K562 (cell line): Measurements from ENCODE around the gene TECPR2. TPM values are rescaled to one million over a fixed set of nuclear protein-coding genes. Genes with fewer than 3 reads are reported as not detected.
A peak's percentile ranks its signal among the peaks of the same experiment; 100 is the strongest.

Experiments
- ATAC-seq: fragments of 200-7000 bp; cut with Tn5 transposase; 3 replicates; pipeline ENCODE4 v1.9.1; 2020; ENCODE audit warnings: moderate library complexity
- BruUV-seq: library from RNA; stranded (reverse); fragments of 400-500 nt; replicated peaks from 2 replicates; lab custom pipeline; 2021; lab: Mats Ljungman, UMichigan
- CTCF ChIA-PET: fragments of 300-600 bp; formaldehyde crosslinking; extraction: SDS; loops from one replicate; lab custom pipeline; 2021; ENCODE audit warnings: low intra/inter-chr PET ratio; lab: Yijun Ruan, JAX
- POLR2A ChIA-PET: fragments of 300-600, 350-650 bp; sonication (Branson Sonifier 250); formaldehyde crosslinking; extraction: SDS; loops from one replicate; lab custom pipeline; 2021; ENCODE audit warnings: antibody characterized with exemption, inconsistent platforms; lab: Yijun Ruan, JAX
- DNase-seq, 4 experiments: peaks; one replicate each; pipeline versions ENCODE4 v3.0.0 to v3.0.0-alpha.2; 2011 to 2018; ENCODE audit warnings: low spot score in 3 of 4, mixed read lengths in 3 of 4; ENCODE audit errors: extremely low read depth in 1 of 4
- FAIRE-seq: peaks from 2 replicates; lab custom pipeline; 2011; peaks lifted over from hg19 to GRCh38; lab: Jason Lieb, UNC
- H2AFZ ChIP-seq: 2 replicates; pipeline ENCODE4 v1.6.0; 2011; ENCODE audit warnings: low read depth, low read length, control low read depth, inconsistent platforms
- H3K27ac ChIP-seq: fragments of 200-600 bp; 3 replicates; pipeline ENCODE4 v1.8.0; 2011; ENCODE audit warnings: low read depth, mild to moderate bottlenecking, control low read depth, inconsistent platforms, low read length, moderate library complexity, mixed read lengths; ENCODE audit errors: extremely low read depth
- H3K27me3 ChIP-seq, 2 experiments: fragments of 300-600 bp in 1 of 2; 2 replicates in 1 of 2; 3 replicates in 1 of 2; pipeline versions ENCODE4 v1.6.0 to v1.8.0; 2011; ENCODE audit warnings: inconsistent platforms in 2 of 2, low read length in 2 of 2, mild to moderate bottlenecking in 1 of 2, mixed read lengths in 1 of 2, moderate library complexity in 1 of 2; ENCODE audit not compliant: control insufficient read depth in 2 of 2, insufficient read depth in 2 of 2
- H3K36me3 ChIP-seq: fragments of 300-600 bp; 3 replicates; pipeline ENCODE4 v1.8.0; 2011; ENCODE audit warnings: mild to moderate bottlenecking, low read length, inconsistent platforms; ENCODE audit not compliant: control insufficient read depth, insufficient read depth
- H3K4me1 ChIP-seq, 2 experiments: fragments of 200-600 bp in 1 of 2; replicated peaks in 1 of 2; 2 replicates in 1 of 2; 3 replicates in 1 of 2; pipeline versions ENCODE4 v1.5.1 to v1.8.0; 2011; ENCODE audit warnings: inconsistent platforms in 2 of 2, low read length in 2 of 2, mild to moderate bottlenecking in 1 of 2, mixed read lengths in 1 of 2, moderate library complexity in 1 of 2; ENCODE audit not compliant: control insufficient read depth in 2 of 2, insufficient read depth in 2 of 2
- H3K4me2 ChIP-seq: 2 replicates; pipeline ENCODE4 v1.6.1; 2011; ENCODE audit warnings: low read length, control low read depth, inconsistent platforms, mixed read lengths; ENCODE audit not compliant: insufficient read depth
- H3K4me3 ChIP-seq: fragments of 200-600 bp; sonication (generic), shearing (Covaris generic); 2 replicates; pipeline ENCODE4 v1.5.1; 2016; ENCODE audit warnings: control low read depth, inconsistent platforms
- H3K79me2 ChIP-seq: fragments of 200-600 bp; 3 replicates; pipeline ENCODE4 v1.8.0; 2011; ENCODE audit warnings: low read length, inconsistent platforms; ENCODE audit not compliant: control insufficient read depth, insufficient read depth
- H3K9ac ChIP-seq, 2 experiments: 2 replicates each; pipeline versions ENCODE4 v1.6.0 to v1.6.1; 2011; ENCODE audit warnings: low read depth in 2 of 2, low read length in 2 of 2, control low read depth in 1 of 2, inconsistent platforms in 1 of 2, mild to moderate bottlenecking in 1 of 2, mixed read lengths in 1 of 2; ENCODE audit not compliant: insufficient read depth in 1 of 2
- H3K9me1 ChIP-seq: one replicate; pipeline ENCODE4 v1.6.0; 2011; ENCODE audit warnings: inconsistent platforms, mild to moderate bottlenecking, low read length, moderate library complexity; ENCODE audit not compliant: control insufficient read depth, insufficient read depth
- H3K9me3 ChIP-seq: replicated peaks from 2 replicates; pipeline ENCODE4 v1.5.1; 2011; ENCODE audit warnings: low read depth, low read length, inconsistent platforms; ENCODE audit not compliant: control insufficient read depth, insufficient read depth
- H4K20me1 ChIP-seq: replicated peaks from 2 replicates; pipeline ENCODE4 v1.6.1; 2011; ENCODE audit warnings: low read length, inconsistent platforms, mixed read lengths; ENCODE audit not compliant: control insufficient read depth, insufficient read depth
- CBX8 ChIP-seq: fragments of 200-600 bp; sonication (generic); IDR thresholded peaks from 2 replicates; pipeline ENCODE4 v1.6.1; 2012; ENCODE audit warnings: borderline replicate concordance, mixed run types, low read depth, mild to moderate bottlenecking, moderate library complexity, mixed read lengths, low read length, control low read depth, inconsistent platforms; ENCODE audit not compliant: poor library complexity, severe bottlenecking; ENCODE audit errors: extremely low read depth
- NCOA4 ChIP-seq: fragments of 450-650 bp; IDR thresholded peaks from 2 replicates; pipeline ENCODE4 v1.6.1; 2018; ENCODE audit warnings: mild to moderate bottlenecking; ENCODE audit not compliant: partially characterized antibody
- OTX1 ChIP-seq: fragments of 450-650 bp; formaldehyde crosslinking; IDR thresholded peaks from 2 replicates; pipeline ENCODE4 v1.4.0; 2022; ENCODE audit warnings: mild to moderate bottlenecking
- PURB ChIP-seq: sonication (generic); formaldehyde crosslinking; IDR thresholded peaks from 2 replicates; pipeline ENCODE4 v1.9.0; 2021; ENCODE audit warnings: low read depth, mild to moderate bottlenecking, missing genetic modification reagents
- TRIM24 ChIP-seq, 2 experiments: fragments of 450-650 bp; IDR thresholded peaks; 2 replicates each; pipeline ENCODE4 v1.6.1; 2016
- ZNF124 ChIP-seq: sonication (generic); formaldehyde crosslinking; IDR thresholded peaks from 2 replicates; pipeline ENCODE4 v1.8.1; 2022; ENCODE audit warnings: missing genetic modification reagents
- ZNF24 ChIP-seq: fragments of 450-650 bp; IDR thresholded peaks from 2 replicates; pipeline ENCODE4 v1.6.1; 2016
- ZNF76 ChIP-seq: fragments of 250-450 bp; sonication (Bioruptor Pico); IDR thresholded peaks from 2 replicates; pipeline ENCODE4 v1.4.0; 2020; ENCODE audit warnings: mild to moderate bottlenecking, moderate library complexity, borderline replicate concordance
- WGBS: fragments of 100-300 bp; shearing (Covaris generic); methylation state at CpG from one replicate; pipeline ENCODE4 v1.1.6; 2016; ENCODE audit warnings: low coverage, mixed read lengths; ENCODE audit not compliant: insufficient coverage; ENCODE audit errors: missing lambda C conversion rate; 5-methylcytosine and 5-hydroxymethylcytosine counted together
- in situ Hi-C: fragments of 300-500 bp; cut with MboI; formaldehyde crosslinking; loops from 4 replicates; pipeline ENCODE4 v1.15.0; 2018; ENCODE audit warnings: inconsistent platforms, mixed read lengths
- intact Hi-C: fragments of 100-400 bp; cut with micrococcal nuclease; formaldehyde crosslinking; loops from 2 replicates; pipeline ENCODE4 v1.14.2; 2022
- polyA plus RNA-seq, 8 experiments: library from polyadenylated mRNA; depleted of rRNA in 4 of 8; stranded (reverse) in 5 of 8; unstranded in 3 of 8; fragments of >200 nt; fragmentation: Nextera tagmentation in 2 of 8; fragmentation: Illumina TruSeq in 1 of 8; extraction: Ambion mirVana in 2 of 8; extraction: Trizol in 1 of 8; gene quantifications; 2 replicates each; pipeline versions ENCODE4 v1.2.1 to v1.2.3, GENCODE V29; 2011 to 2014; ENCODE audit warnings: inconsistent platforms in 1 of 8, missing spikeins in 1 of 8
- total RNA-seq, 7 experiments: library from RNA; depleted of rRNA in 6 of 7; stranded (reverse); fragments of >200 nt in 6 of 7; fragmentation: Illumina TruSeq in 2 of 7; extraction: Trizol in 2 of 7; gene quantifications; 2 replicates each; pipeline versions ENCODE4 v1.2.1 to v1.2.3, GENCODE V29; 2011 to 2021; ENCODE audit warnings: low replicate concordance in 1 of 7
- TF ChIP-seq, protein P1 (sequence below): fragments of 450-650 bp; conservative IDR thresholded peaks from 2 replicates; pipeline ENCODE4 v1.6.1; 2016; ENCODE audit warnings: missing genetic modification characterization, low read depth, mild to moderate bottlenecking, control low read depth, missing compliant biosample characterization
- TF ChIP-seq, protein P2 (sequence below): sonication (generic); formaldehyde crosslinking; IDR thresholded peaks from 2 replicates; pipeline ENCODE4 v1.8.1; 2023; ENCODE audit warnings: mild to moderate bottlenecking, missing genetic modification reagents
- TF ChIP-seq, protein P3 (sequence below): fragments of 250-450 bp; sonication (Bioruptor Pico); IDR thresholded peaks from 2 replicates; pipeline ENCODE4 v1.4.0; 2020; ENCODE audit warnings: mild to moderate bottlenecking, moderate library complexity

Gene TECPR2
- total and polyA plus RNA-seq, 9 of the 15 experiments (the other 6 are each of a cell fraction or from before 2014, with no cell fraction given), result 0.04 to 3.0 (median 0.83) TPM

DNA sequence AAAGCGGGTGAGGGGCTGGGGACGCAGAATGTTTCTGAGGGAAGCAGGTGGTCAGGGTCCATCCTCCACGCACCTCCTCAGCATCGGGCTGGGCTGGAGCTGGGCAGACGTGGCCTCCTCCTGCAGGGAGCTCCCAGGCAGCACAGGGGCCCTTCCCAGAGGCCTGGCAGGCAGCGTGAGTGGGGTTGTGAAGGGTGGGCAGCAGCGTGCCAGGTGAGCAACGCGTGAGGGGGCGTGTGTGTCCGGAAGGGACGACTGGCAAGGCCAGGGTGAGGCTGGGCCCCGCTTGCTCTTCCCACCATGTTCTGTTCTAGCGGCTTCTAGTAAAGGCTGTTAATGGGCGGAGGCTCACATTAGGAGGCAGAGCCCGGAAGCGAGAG, 129.8 kb downstream of the TECPR2 start:
- H4K20me1 ChIP-seq, result no peaks in the 10 kb centered on the region
- no peaks in the 10 kb centered on the region for H3K27me3 ChIP-seq
- peaks cover 3 to 36% of the 10 kb centered on the region in 2 experiments; a peak in 3 of 5 replicates for H3K4me1 ChIP-seq
- FAIRE-seq, result no peak
- H3K4me2 ChIP-seq, result no peak overlapping the region
- no peak overlapping the region for H2AFZ ChIP-seq
- no peaks in the 10 kb centered on the region for H3K9me1 ChIP-seq
- POLR2A ChIA-PET, result interaction anchor here (0.7 to 1.0 kb wide), 2 partner anchors 12 to 103 kb away, joined by 3 read pairs; no protein-coding TSS in a partner anchor
- no peak overlapping the region for H3K27ac ChIP-seq
- H3K4me3 ChIP-seq, result no peak overlapping the region
- no peaks in the 10 kb centered on the region for H3K9me3 ChIP-seq
- no peak for DNase-seq
- TF ChIP-seq TRIM24 (IDR thresholded peaks at IDR 0.05) (no peak), ZNF76 (CRISPR knock-in tag) (no peak)
- TF ChIP-seq, protein P1, sequence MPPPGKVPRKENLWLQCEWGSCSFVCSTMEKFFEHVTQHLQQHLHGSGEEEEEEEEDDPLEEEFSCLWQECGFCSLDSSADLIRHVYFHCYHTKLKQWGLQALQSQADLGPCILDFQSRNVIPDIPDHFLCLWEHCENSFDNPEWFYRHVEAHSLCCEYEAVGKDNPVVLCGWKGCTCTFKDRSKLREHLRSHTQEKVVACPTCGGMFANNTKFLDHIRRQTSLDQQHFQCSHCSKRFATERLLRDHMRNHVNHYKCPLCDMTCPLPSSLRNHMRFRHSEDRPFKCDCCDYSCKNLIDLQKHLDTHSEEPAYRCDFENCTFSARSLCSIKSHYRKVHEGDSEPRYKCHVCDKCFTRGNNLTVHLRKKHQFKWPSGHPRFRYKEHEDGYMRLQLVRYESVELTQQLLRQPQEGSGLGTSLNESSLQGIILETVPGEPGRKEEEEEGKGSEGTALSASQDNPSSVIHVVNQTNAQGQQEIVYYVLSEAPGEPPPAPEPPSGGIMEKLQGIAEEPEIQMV (tag), result no peak
- 62% methylated on average over 12 of the region's 17 CpGs for WGBS
- H3K36me3 ChIP-seq, result no peaks in the 10 kb centered on the region
- intact Hi-C loops, result no loop called here
- BruUV-seq, result no TSS peak
- H3K9ac ChIP-seq, result no peak overlapping the region; a peak in 1 of 4 replicates
- H3K79me2 ChIP-seq, result no peaks in the 10 kb centered on the region
- CTCF ChIA-PET, result no interaction called here
- no peak for ATAC-seq
- in situ Hi-C loops, result no loop called here

DNA sequence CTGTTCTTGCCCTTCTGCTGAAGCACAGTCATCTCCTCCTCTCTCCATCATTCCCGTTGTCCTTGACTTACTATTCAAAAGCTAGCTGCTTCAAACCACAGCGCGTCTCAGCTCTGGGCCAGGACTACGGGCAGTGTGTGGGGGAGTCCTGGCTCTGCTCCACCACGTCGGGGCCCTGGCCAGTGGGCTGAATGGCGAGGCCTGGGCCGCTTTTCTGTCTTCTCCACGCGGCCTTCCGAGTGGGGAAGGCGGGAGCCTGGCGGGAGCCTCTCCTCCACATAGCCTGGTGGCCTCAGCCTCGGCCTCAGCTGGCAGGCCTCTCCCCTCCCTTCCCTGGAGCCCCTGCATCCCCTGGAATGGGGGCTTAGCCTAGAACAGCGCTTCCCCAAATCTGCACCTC, 130.4 kb downstream of the TECPR2 start:
- H3K4me1 ChIP-seq, result peaks cover 3 to 41% of the 10 kb centered on the region in 2 experiments; a peak in 3 of 5 replicates
- TF ChIP-seq, protein P2, sequence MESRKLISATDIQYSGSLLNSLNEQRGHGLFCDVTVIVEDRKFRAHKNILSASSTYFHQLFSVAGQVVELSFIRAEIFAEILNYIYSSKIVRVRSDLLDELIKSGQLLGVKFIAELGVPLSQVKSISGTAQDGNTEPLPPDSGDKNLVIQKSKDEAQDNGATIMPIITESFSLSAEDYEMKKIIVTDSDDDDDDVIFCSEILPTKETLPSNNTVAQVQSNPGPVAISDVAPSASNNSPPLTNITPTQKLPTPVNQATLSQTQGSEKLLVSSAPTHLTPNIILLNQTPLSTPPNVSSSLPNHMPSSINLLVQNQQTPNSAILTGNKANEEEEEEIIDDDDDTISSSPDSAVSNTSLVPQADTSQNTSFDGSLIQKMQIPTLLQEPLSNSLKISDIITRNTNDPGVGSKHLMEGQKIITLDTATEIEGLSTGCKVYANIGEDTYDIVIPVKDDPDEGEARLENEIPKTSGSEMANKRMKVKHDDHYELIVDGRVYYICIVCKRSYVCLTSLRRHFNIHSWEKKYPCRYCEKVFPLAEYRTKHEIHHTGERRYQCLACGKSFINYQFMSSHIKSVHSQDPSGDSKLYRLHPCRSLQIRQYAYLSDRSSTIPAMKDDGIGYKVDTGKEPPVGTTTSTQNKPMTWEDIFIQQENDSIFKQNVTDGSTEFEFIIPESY (CRISPR knock-in tag), result 0 out of 2 replicates have a peak, but pooled peaks have one; percentile 27
- no peak for TF ChIP-seq OTX1 (CRISPR knock-in tag)
- TF ChIP-seq ZNF24, result no peak
- TF ChIP-seq, protein P3, sequence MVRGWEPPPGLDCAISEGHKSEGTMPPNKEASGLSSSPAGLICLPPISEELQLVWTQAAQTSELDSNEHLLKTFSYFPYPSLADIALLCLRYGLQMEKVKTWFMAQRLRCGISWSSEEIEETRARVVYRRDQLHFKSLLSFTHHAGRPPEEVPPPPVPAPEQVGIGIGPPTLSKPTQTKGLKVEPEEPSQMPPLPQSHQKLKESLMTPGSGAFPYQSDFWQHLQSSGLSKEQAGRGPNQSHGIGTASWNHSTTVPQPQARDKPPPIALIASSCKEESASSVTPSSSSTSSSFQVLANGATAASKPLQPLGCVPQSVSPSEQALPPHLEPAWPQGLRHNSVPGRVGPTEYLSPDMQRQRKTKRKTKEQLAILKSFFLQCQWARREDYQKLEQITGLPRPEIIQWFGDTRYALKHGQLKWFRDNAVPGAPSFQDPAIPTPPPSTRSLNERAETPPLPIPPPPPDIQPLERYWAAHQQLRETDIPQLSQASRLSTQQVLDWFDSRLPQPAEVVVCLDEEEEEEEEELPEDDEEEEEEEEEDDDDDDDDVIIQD (CRISPR knock-in tag), result no peak
- no peak for TF ChIP-seq CBX8
- no peak for TF ChIP-seq NCOA4
- TF ChIP-seq PURB (CRISPR knock-in tag), result no peak
- TF ChIP-seq ZNF124 (CRISPR knock-in tag), result no peak
- H3K4me2 ChIP-seq, result no peak overlapping the region
- ATAC-seq, result no peak
- no peak for FAIRE-seq
- H3K9me3 ChIP-seq, result no peaks in the 10 kb centered on the region
- no peaks in the 10 kb centered on the region for H3K27me3 ChIP-seq
- no peaks in the 10 kb centered on the region for H3K9me1 ChIP-seq
- no peak overlapping the region for H3K4me3 ChIP-seq
- H3K27ac ChIP-seq, result no peak overlapping the region
- no peaks in the 10 kb centered on the region for H3K36me3 ChIP-seq
- no peaks in the 10 kb centered on the region for H4K20me1 ChIP-seq
- BruUV-seq, result no TSS peak
- CTCF ChIA-PET, result no interaction called here
- POLR2A ChIA-PET, result interaction anchor here (1.0 kb wide), 1 partner anchor 11 kb away, joined by 3 read pairs; no protein-coding TSS in a partner anchor
- WGBS, result 60% methylated on average over 2 of the region's 15 CpGs
- in situ Hi-C loops (no loop called here), intact Hi-C loops (no loop called here)
- H3K79me2 ChIP-seq, result no peaks in the 10 kb centered on the region
- no peak overlapping the region for H2AFZ ChIP-seq
- DNase-seq, result no peak
- H3K9ac ChIP-seq, result no peak overlapping the region; a peak in 1 of 4 replicates
